Placental epithelial cell (primary cell): Measurements from ENCODE around the gene WSB1. TPM values are rescaled to one million over a fixed set of nuclear protein-coding genes. Genes with fewer than 3 reads are reported as not detected.

Source experiments
- small RNA-seq: library from RNA; depleted of rRNA; stranded (forward); fragments of <200 nt; gene quantifications from one replicate; pipeline ENCODE3, GENCODE V24; 2012
- total RNA-seq: library from RNA; depleted of rRNA; stranded (reverse); fragments of >200 nt; gene quantifications from 2 replicates; pipeline ENCODE4 v1.2.3, GENCODE V29; 2012

WSB1 gene, protein sequence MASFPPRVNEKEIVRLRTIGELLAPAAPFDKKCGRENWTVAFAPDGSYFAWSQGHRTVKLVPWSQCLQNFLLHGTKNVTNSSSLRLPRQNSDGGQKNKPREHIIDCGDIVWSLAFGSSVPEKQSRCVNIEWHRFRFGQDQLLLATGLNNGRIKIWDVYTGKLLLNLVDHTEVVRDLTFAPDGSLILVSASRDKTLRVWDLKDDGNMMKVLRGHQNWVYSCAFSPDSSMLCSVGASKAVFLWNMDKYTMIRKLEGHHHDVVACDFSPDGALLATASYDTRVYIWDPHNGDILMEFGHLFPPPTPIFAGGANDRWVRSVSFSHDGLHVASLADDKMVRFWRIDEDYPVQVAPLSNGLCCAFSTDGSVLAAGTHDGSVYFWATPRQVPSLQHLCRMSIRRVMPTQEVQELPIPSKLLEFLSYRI
- total RNA-seq = 112 and 523 TPM in 2 replicates

DNA sequence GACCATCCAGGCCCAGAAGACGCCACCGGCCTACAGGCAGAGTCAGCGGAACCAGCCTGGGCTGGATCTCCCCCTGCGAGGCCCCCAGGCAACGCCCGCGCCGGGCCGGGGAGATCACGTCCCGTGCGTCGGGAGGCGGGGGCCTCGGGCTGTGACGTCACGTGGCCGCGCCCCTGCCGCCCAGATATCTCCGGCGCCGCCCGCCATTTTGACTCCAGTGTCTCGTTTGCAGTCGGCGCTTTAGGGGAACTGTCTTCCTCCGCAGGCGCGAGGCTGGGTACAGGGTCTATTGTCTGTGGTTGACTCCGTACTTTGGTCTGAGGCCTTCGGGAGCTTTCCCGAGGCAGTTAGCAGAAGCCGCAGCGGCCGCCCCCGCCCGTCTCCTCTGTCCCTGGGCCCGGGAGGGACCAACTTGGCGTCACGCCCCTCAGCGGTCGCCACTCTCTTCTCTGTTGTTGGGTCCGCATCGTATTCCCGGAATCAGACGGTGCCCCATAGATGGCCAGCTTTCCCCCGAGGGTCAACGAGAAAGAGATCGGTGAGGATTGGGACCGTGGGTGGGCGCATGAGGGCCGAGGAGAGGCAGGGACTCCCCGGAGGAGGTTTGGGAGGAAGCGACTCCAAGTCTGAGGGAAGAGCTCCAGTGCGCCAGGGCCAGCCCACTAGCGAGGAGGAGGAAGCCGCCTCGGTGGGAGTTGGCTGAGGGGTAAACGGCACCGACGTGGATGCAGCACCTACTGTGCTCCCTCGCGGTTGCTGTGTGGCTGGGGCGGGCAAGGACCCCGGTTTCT, at the start of gene WSB1:
Gene WSB1 (plus strand): TSS at position 217 of the 791 bp plus-strand sequence. CDS start 282 bp downstream, at position 499.

Small RNA genes within 50 kb of the gene (small RNA-seq; reads per million reads assigned to genes)
- gene MIR4522 = not detected

Other genes starting within 250 kb of the WSB1 start
- 59.2 and 61.6 TPM in 2 replicates for gene KSR1, start 162.3 kb downstream of the WSB1 start, total RNA-seq